Hepatic stellate cell (primary cell): ENCODE data around the gene CHRNB2.

Source experiments
- DNase-seq: peaks from one replicate; pipeline ENCODE4 v3.0.0; 2011; ENCODE audit warnings: low spot score

CHRNB2 gene

GRCh38 chr1:154579374-154579773, 11.8 kb downstream of the CHRNB2 start:
- DNase-seq, result no peak

- no peak for DNase-seq
These were observed 14.2 kb downstream of the CHRNB2 start for GRCh38 chr1:154581766-154582165.

GRCh38 chr1:154582885-154583284, 15.3 kb downstream of the CHRNB2 start:
- DNase-seq, result no peak

GRCh38 chr1:154583773-154584172, 16.2 kb downstream of the CHRNB2 start:
- DNase-seq, result no peak

- DNase-seq, result no peak
These were observed 16.9 kb downstream of the CHRNB2 start for GRCh38 chr1:154584267-154584994.

- DNase-seq, result no peak
These were observed 18.7 kb downstream of the CHRNB2 start for GRCh38 chr1:154586231-154586630.

- no peak for DNase-seq
These were observed 19.1 kb downstream of the CHRNB2 start for GRCh38 chr1:154586641-154587040.

- no peak for DNase-seq
These were observed 22.2 kb downstream of the CHRNB2 start for GRCh38 chr1:154589780-154590179.

GRCh38 chr1:154590756-154591155, 23.2 kb downstream of the CHRNB2 start:
- no peak for DNase-seq

GRCh38 chr1:154591206-154591605, 23.6 kb downstream of the CHRNB2 start:
- no peak for DNase-seq

GRCh38 chr1:154593390-154593789, 25.8 kb downstream of the CHRNB2 start:
- DNase-seq, result no peak

GRCh38 chr1:154594811-154595210, 27.2 kb downstream of the CHRNB2 start:
- DNase-seq, result no peak

- no peak for DNase-seq
These were observed 28.0 kb downstream of the CHRNB2 start for GRCh38 chr1:154595621-154596020.

- no peak for DNase-seq
These were observed 31.5 kb downstream of the CHRNB2 start for GRCh38 chr1:154598871-154599635.

- no peak for DNase-seq
These were observed 32.1 kb downstream of the CHRNB2 start for GRCh38 chr1:154599658-154600057.

- DNase-seq, result no peak
These were observed 35.7 kb downstream of the CHRNB2 start for GRCh38 chr1:154603317-154603716.

GRCh38 chr1:154605534-154605933, 38.0 kb downstream of the CHRNB2 start:
- no peak for DNase-seq

- peak; percentile 24 for DNase-seq
These were observed 39.6 kb downstream of the CHRNB2 start for GRCh38 chr1:154607106-154607608.

- peak; percentile 86 for DNase-seq
These were observed 40.2 kb downstream of the CHRNB2 start, which contains the start of gene ADAR for GRCh38 chr1:154607609-154608396. TSS of gene ADAR (minus strand) at chr1:154608186. CDS start at chr1:154608006, 180 bp downstream.

- DNase-seq, result peak; percentile 40
These were observed 41.1 kb downstream of the CHRNB2 start for GRCh38 chr1:154608397-154609270.
